SK-N-SH treated with all-trans-retinoic acid at 6 μM for 48 hours (cell line): ENCODE measurements around the gene STIM2.

Experiments used
- ARNTL ChIP-seq: fragments of 450-650 bp; formaldehyde crosslinking; IDR thresholded peaks from 2 replicates; pipeline ENCODE4 v1.5.0; 2020; ENCODE audit warnings: low read depth, mild to moderate bottlenecking, moderate library complexity, borderline replicate concordance
- TSHZ2 ChIP-seq: fragments of 250-450 bp; sonication (Bioruptor Pico); IDR thresholded peaks from 2 replicates; pipeline ENCODE4 v1.5.0; 2020; ENCODE audit warnings: mild to moderate bottlenecking, moderate library complexity

- TF ChIP-seq TSHZ2 (no peak), ARNTL (CRISPR knock-in tag) (no peak)
These were observed 44.9 kb upstream of the STIM2 start for GRCh38 chr4:26815706-26816105.
